Fibroblast of lung (primary cell): ENCODE measurements around the gene FSTL4. TPM values are rescaled to one million over a fixed set of nuclear protein-coding genes. Genes with fewer than 3 reads are reported as not detected.

ENCODE experiments used
- DNase-seq, 2 donors: peaks; one replicate each; pipeline versions ENCODE4 v3.0.0 to v3.0.0-alpha.2; 2010; ENCODE audit warnings: low read depth in 2 of 2
- H2AFZ ChIP-seq: 2 replicates; pipeline ENCODE4 v1.5.1; 2012; ENCODE audit warnings: low read length, control low read depth, inconsistent platforms
- H3K27ac ChIP-seq: 2 replicates; pipeline ENCODE4 v1.5.1; 2011; ENCODE audit warnings: low read length, control low read depth; ENCODE audit not compliant: insufficient read depth
- H3K27me3 ChIP-seq: 2 replicates; pipeline ENCODE4 v1.5.1; 2011; ENCODE audit warnings: mild to moderate bottlenecking, low read length; ENCODE audit not compliant: control insufficient read depth, insufficient read depth
- H3K36me3 ChIP-seq: 2 replicates; pipeline ENCODE4 v1.5.1; 2011; ENCODE audit warnings: low read length; ENCODE audit not compliant: control insufficient read depth, insufficient read depth
- H3K4me1 ChIP-seq: 2 replicates; pipeline ENCODE4 v1.5.1; 2011; ENCODE audit warnings: low read length; ENCODE audit not compliant: control insufficient read depth, insufficient read depth; ENCODE audit errors: extremely low read depth
- H3K4me2 ChIP-seq: 2 replicates; pipeline ENCODE4 v1.5.1; 2011; ENCODE audit warnings: low read length, control low read depth; ENCODE audit not compliant: insufficient read depth; ENCODE audit errors: extremely low read depth
- H3K4me3 ChIP-seq, 4 experiments: fragments of 200-600 bp in 1 of 4; sonication (generic) in 1 of 4; replicated peaks in 1 of 4; 2 replicates each; pipeline ENCODE4 v1.5.1; 2011 to 2016; ENCODE audit warnings: low read length in 4 of 4, low read depth in 3 of 4, mild to moderate bottlenecking in 3 of 4, control low read depth in 2 of 4, inconsistent platforms in 1 of 4, mixed read lengths in 1 of 4; ENCODE audit not compliant: insufficient read depth in 1 of 4; ENCODE audit errors: control extremely low read depth in 1 of 4
- H3K79me2 ChIP-seq: 2 replicates; pipeline ENCODE4 v1.5.1; 2012; ENCODE audit warnings: mild to moderate bottlenecking, low read length, inconsistent platforms; ENCODE audit not compliant: control insufficient read depth, insufficient read depth
- H3K9ac ChIP-seq: 2 replicates; pipeline ENCODE4 v1.5.1; 2011; ENCODE audit warnings: mild to moderate bottlenecking, low read length, control low read depth; ENCODE audit not compliant: insufficient read depth
- H3K9me3 ChIP-seq: 2 replicates; pipeline ENCODE4 v1.5.1; 2012; ENCODE audit warnings: low read depth, low read length; ENCODE audit not compliant: control insufficient read depth, insufficient read depth
- H4K20me1 ChIP-seq: 2 replicates; pipeline ENCODE4 v1.5.1; 2011; ENCODE audit warnings: low read length; ENCODE audit not compliant: control insufficient read depth, insufficient read depth; ENCODE audit errors: extremely low read depth
- EZH2 ChIP-seq: IDR thresholded peaks from 2 replicates; pipeline ENCODE4 v1.5.1; 2012; ENCODE audit warnings: low read length, control low read depth, mild to moderate bottlenecking; ENCODE audit errors: missing control alignments
- polyA plus RNA-seq, 2 donors: library from polyadenylated mRNA; depleted of rRNA in 1 of 2; stranded (reverse) in 1 of 2; unstranded in 1 of 2; fragments of >200 nt; gene quantifications; 2 replicates each; pipeline ENCODE4 v1.2.1, GENCODE V29; 2011 to 2012; ENCODE audit warnings: missing spikeins in 1 of 2
- total RNA-seq: library from RNA; depleted of rRNA; stranded (reverse); fragments of >200 nt; gene quantifications from 2 replicates; pipeline ENCODE4 v1.2.1, GENCODE V29; 2014
- TF ChIP-seq, protein P1 (sequence below), 2 donors: IDR thresholded peaks in 1 of 2; conservative IDR thresholded peaks in 1 of 2; 1 replicate in 1 of 2; 2 replicates in 1 of 2; pipeline ENCODE4 v1.5.1; 2011 to 2012; ENCODE audit warnings: low read length in 2 of 2, control low read depth in 1 of 2, inconsistent platforms in 1 of 2, low read depth in 1 of 2, mild to moderate bottlenecking in 1 of 2

Gene FSTL4
- total and polyA plus RNA-seq, 2 donors (not counting 1 experiment from before 2014, with no cell fraction given) = 0.17 to 0.33 TPM

DNA sequence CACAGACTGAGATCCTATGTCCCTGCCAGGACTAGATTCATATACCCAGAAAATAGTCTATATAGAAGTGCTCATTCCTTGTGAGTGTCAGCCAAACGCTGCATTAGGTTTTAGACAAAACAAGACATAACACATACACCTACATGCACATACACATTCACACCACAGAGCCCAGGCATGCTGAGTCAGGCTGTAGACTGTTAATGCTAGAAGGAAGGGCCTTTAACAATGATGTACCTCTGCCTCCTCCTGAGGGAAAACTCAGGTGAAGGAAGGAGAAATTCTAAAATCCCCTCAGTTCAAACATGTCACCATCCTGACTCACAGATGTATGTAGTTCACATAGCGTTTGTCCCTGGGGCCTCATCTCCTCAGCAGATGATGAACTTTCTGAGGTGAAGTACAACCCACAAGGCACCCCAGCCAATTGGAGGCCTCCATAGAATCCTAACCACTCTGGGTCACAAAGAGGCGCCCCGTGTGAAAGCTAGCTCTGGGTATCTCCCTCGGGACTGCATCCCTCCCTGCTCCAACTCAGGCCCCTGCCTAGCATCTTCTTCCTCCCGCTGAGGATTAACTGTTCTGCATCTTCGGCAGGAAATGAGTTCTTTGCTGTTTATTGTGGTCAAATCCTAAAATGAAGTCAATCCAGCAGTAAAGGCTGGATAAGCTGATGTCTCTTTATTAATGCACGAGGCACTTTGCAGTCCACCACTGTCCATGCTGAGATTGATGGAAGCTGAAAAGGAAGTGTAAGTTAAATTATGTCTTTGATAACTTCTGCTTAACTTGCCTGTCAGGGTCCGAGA lies 40.8 kb upstream of the FSTL4 start:
- Histone ChIP-seq H3K4me2 (no peak overlapping the region), H4K20me1 (no peaks in the 10 kb centered on the region), H3K4me3 (no peak overlapping the region), H3K9me3 (no peaks in the 10 kb centered on the region), H3K27me3 (no peaks in the 10 kb centered on the region), H3K4me1 (no peaks in the 10 kb centered on the region), H3K9ac (no peak overlapping the region), H3K36me3 (no peaks in the 10 kb centered on the region), H3K27ac (no peak overlapping the region), H3K79me2 (no peaks in the 10 kb centered on the region), H2AFZ (no peak overlapping the region)
- no peak for DNase-seq
- no peak for TF ChIP-seq EZH2
- TF ChIP-seq, protein P1, sequence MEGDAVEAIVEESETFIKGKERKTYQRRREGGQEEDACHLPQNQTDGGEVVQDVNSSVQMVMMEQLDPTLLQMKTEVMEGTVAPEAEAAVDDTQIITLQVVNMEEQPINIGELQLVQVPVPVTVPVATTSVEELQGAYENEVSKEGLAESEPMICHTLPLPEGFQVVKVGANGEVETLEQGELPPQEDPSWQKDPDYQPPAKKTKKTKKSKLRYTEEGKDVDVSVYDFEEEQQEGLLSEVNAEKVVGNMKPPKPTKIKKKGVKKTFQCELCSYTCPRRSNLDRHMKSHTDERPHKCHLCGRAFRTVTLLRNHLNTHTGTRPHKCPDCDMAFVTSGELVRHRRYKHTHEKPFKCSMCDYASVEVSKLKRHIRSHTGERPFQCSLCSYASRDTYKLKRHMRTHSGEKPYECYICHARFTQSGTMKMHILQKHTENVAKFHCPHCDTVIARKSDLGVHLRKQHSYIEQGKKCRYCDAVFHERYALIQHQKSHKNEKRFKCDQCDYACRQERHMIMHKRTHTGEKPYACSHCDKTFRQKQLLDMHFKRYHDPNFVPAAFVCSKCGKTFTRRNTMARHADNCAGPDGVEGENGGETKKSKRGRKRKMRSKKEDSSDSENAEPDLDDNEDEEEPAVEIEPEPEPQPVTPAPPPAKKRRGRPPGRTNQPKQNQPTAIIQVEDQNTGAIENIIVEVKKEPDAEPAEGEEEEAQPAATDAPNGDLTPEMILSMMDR (conservative IDR thresholded peaks at IDR 0.05 in 1 of 2, IDR thresholded peaks at IDR 0.05 in 1 of 2; ENCODE audit: low read depth in 1 of 2, low read length in 2 of 2) = no peak

DNA sequence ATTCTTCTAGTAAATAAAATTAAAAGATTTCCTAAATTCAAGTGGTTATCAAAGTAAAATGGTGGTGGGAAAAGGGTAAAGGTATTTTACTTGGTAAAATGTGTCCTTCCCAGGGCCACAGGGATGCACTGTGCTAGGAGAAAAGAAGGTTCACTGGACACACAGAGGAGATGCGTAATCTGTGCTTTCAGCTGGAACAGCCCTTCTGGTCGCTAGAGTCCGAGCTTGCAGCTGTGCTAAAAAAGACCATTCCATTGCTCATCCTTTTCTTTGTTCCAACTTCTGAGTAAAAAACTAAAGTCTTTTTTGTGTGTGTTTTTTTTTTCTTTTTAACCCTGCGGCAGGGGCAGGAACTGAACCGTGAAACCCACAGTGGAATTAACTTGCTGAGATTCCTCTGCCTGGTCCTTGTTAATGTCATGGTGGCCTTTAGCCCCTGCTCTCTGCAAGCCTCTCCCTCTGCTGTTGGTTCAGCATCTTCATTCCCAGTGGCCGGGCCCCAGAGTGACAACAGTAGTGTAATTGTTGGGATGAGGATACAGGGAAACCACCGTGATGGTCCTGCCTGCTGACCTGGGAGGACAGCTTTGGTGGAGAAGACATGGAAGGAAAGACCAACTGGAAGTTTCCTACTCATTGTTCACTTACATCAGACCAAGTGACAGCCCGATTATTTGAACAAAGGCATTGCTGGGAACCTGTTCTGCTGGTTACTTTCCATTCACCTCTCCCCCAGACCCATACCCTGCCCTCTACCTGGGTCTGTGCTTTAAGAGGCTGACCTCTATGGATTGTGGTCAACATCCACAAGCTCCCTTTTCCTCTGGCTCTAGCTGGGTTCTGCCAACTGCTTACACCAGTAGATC lies 31.9 kb upstream of the FSTL4 start:
- Histone ChIP-seq H3K4me1 (no peaks in the 10 kb centered on the region), H3K4me2 (no peak overlapping the region), H3K4me3 (no peak overlapping the region), H4K20me1 (no peaks in the 10 kb centered on the region), H3K9ac (no peak overlapping the region), H2AFZ (no peak overlapping the region), H3K27ac (no peak overlapping the region), H3K36me3 (no peaks in the 10 kb centered on the region), H3K9me3 (no peaks in the 10 kb centered on the region), H3K79me2 (no peaks in the 10 kb centered on the region), H3K27me3 (no peaks in the 10 kb centered on the region)
- no peak for TF ChIP-seq EZH2
- TF ChIP-seq, protein P1 (conservative IDR thresholded peaks at IDR 0.05 in 1 of 2, IDR thresholded peaks at IDR 0.05 in 1 of 2; ENCODE audit: low read depth in 1 of 2, low read length in 2 of 2) = no peak
- DNase-seq = no peak

DNA sequence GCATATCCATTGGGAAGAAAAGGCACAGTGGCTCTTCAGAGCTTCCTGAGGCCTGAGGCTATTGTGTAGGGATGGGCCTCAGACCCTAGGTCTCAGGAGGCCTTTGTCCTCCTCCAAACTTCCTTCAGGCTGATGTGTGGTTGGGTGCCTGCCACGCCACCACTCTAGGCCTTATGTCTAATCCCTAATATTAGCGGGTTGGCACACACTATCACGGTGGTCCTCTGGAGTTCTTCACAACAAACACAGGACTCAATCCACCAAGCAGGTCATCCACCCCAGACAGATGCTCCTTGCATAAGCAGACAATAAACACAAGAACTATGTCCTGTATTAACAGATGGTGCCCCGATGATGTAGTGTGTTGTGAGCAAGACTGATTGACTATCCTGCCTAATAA lies 31.0 kb upstream of the FSTL4 start:
- H3K4me1 ChIP-seq = no peaks in the 10 kb centered on the region
- DNase-seq = no peak
- H3K27me3 ChIP-seq = no peaks in the 10 kb centered on the region
- H3K79me2 ChIP-seq = no peaks in the 10 kb centered on the region
- no peaks in the 10 kb centered on the region for H3K9me3 ChIP-seq
- H3K36me3 ChIP-seq = no peaks in the 10 kb centered on the region
- no peak overlapping the region for H3K9ac ChIP-seq
- H2AFZ ChIP-seq = no peak overlapping the region
- no peaks in the 10 kb centered on the region for H4K20me1 ChIP-seq
- TF ChIP-seq, protein P1 (conservative IDR thresholded peaks at IDR 0.05 in 1 of 2, IDR thresholded peaks at IDR 0.05 in 1 of 2; ENCODE audit: low read depth in 1 of 2, low read length in 2 of 2) = no peak
- TF ChIP-seq EZH2 = no peak
- H3K27ac ChIP-seq = no peak overlapping the region
- no peak overlapping the region for H3K4me2 ChIP-seq
- H3K4me3 ChIP-seq = no peak overlapping the region
